Keratinocyte (primary cell): ENCODE results near the gene GRAMD2B. TPM values are rescaled to one million over a fixed set of nuclear protein-coding genes. Genes with fewer than 3 reads are reported as not detected.

ENCODE experiments used
- DNase-seq: peaks from one replicate; pipeline ENCODE4 v3.0.0-alpha.2; 2011; ENCODE audit warnings: low read depth, missing footprints, low spot score
- FAIRE-seq: peaks from 2 replicates; lab custom pipeline; 2011; peaks lifted over from hg19 to GRCh38; lab: Jason Lieb, UNC
- H2AFZ ChIP-seq: 2 replicates; pipeline ENCODE4 v1.6.0; 2012; ENCODE audit warnings: low read length, control low read depth, inconsistent platforms; ENCODE audit not compliant: control insufficient read depth
- H3K27ac ChIP-seq: 2 replicates; pipeline ENCODE4 v1.5.1; 2011; ENCODE audit warnings: low read length; ENCODE audit not compliant: control insufficient read depth, insufficient read depth
- H3K27me3 ChIP-seq: 3 replicates; pipeline ENCODE4 v1.6.0; 2011; ENCODE audit warnings: low read length; ENCODE audit not compliant: control insufficient read depth, insufficient read depth; ENCODE audit errors: extremely low read depth
- H3K36me3 ChIP-seq, 2 experiments: 2 replicates in 1 of 2; 3 replicates in 1 of 2; pipeline ENCODE4 v1.5.1; 2011; ENCODE audit warnings: low read length in 2 of 2, mild to moderate bottlenecking in 1 of 2; ENCODE audit not compliant: control insufficient read depth in 2 of 2, insufficient read depth in 2 of 2; ENCODE audit errors: extremely low read depth in 1 of 2
- H3K4me1 ChIP-seq: 3 replicates; pipeline ENCODE4 v1.5.1; 2011; ENCODE audit warnings: low read length; ENCODE audit not compliant: control insufficient read depth, insufficient read depth; ENCODE audit errors: extremely low read depth
- H3K4me2 ChIP-seq: 3 replicates; pipeline ENCODE4 v1.6.0; 2011; ENCODE audit warnings: low read depth, low read length; ENCODE audit not compliant: control insufficient read depth, insufficient read depth; ENCODE audit errors: extremely low read depth
- H3K4me3 ChIP-seq, 3 experiments: fragments of 200-600 bp in 1 of 3; sonication (generic) in 1 of 3; 2 replicates in 2 of 3; 3 replicates in 1 of 3; pipeline ENCODE4 v1.5.1; 2011 to 2016; ENCODE audit warnings: low read length in 3 of 3, mild to moderate bottlenecking in 3 of 3, control low read depth in 2 of 3, inconsistent platforms in 1 of 3, low read depth in 1 of 3, mixed read lengths in 1 of 3, mixed run types in 1 of 3, moderate library complexity in 1 of 3; ENCODE audit not compliant: control insufficient read depth in 2 of 3, insufficient read depth in 2 of 3; ENCODE audit errors: extremely low read depth in 1 of 3
- H3K79me2 ChIP-seq: 2 replicates; pipeline ENCODE4 v1.6.0; 2012; ENCODE audit warnings: low read length; ENCODE audit not compliant: control insufficient read depth, insufficient read depth
- H3K9ac ChIP-seq: 3 replicates; pipeline ENCODE4 v1.6.0; 2011; ENCODE audit warnings: low read length; ENCODE audit not compliant: control insufficient read depth, insufficient read depth; ENCODE audit errors: extremely low read depth
- H3K9me1 ChIP-seq: 3 replicates; pipeline ENCODE4 v1.6.0; 2011; ENCODE audit warnings: low read length; ENCODE audit not compliant: control insufficient read depth, insufficient read depth; ENCODE audit errors: extremely low read depth
- H3K9me3 ChIP-seq: 2 replicates; pipeline ENCODE4 v1.5.1; 2012; ENCODE audit warnings: low read depth, low read length; ENCODE audit not compliant: control insufficient read depth
- H4K20me1 ChIP-seq: 3 replicates; pipeline ENCODE4 v1.6.0; 2011; ENCODE audit warnings: low read length; ENCODE audit not compliant: control insufficient read depth, insufficient read depth; ENCODE audit errors: extremely low read depth
- CTCF ChIP-seq, 3 experiments: IDR thresholded peaks in 1 of 3; conservative IDR thresholded peaks in 1 of 3; optimal IDR thresholded peaks in 1 of 3; 2 replicates in 2 of 3; 3 replicates in 1 of 3; pipeline versions ENCODE3 to v1.5.1; 2011; ENCODE audit warnings: low read length in 3 of 3, mild to moderate bottlenecking in 3 of 3, moderate library complexity in 2 of 3, control low read depth in 1 of 3, inconsistent platforms in 1 of 3; ENCODE audit not compliant: insufficient read depth in 2 of 3; ENCODE audit errors: extremely low read depth in 1 of 3
- EZH2 ChIP-seq: IDR thresholded peaks from one replicate; pipeline ENCODE4 v1.6.1; 2012; ENCODE audit warnings: inconsistent platforms, mild to moderate bottlenecking, low read length, moderate library complexity
- dilution Hi-C: fragments of 300-500 bp; cut with MboI; formaldehyde crosslinking; loops from one replicate; pipeline ENCODE4 v1.7.0; 2020; ENCODE audit warnings: low sequenced_read_pairs; ENCODE audit not compliant: extremely low pct_ligation_motif_present
- polyA plus RNA-seq, 5 experiments: library from polyadenylated mRNA; depleted of rRNA in 3 of 5; stranded (reverse) in 3 of 5; stranded (forward) in 1 of 5; unstranded in 1 of 5; fragments of >200 nt; gene quantifications; 1 replicate in 1 of 5; 2 replicates in 3 of 5; 3 replicates in 1 of 5; pipeline versions ENCODE4 v1.2.1 to v1.2.3, GENCODE V29; 2011 to 2012; ENCODE audit warnings: missing spikeins in 2 of 5, low read depth in 1 of 5, low replicate concordance in 1 of 5

GRAMD2B gene
- polyA plus RNA-seq, 1 donor (not counting 4 experiments of a cell fraction or from before 2014, with no cell fraction given) = 45.9 TPM

- peaks cover 24% of the 10 kb centered on the region for H3K4me1 ChIP-seq
- H3K4me2 ChIP-seq = peak overlapping the region; percentile 73
- H3K27ac ChIP-seq = peak overlapping the region; percentile 72
- dilution Hi-C loops = no loop called here
- DNase-seq (no peak), FAIRE-seq (no peak)
- H3K9me3 ChIP-seq = no peaks in the 10 kb centered on the region
- no peaks in the 10 kb centered on the region for H3K9me1 ChIP-seq
- H3K27me3 ChIP-seq = no peaks in the 10 kb centered on the region
- TF ChIP-seq CTCF (optimal IDR thresholded peaks at IDR 0.05 in 1 of 3, IDR thresholded peaks at IDR 0.05 in 1 of 3, conservative IDR thresholded peaks at IDR 0.05 in 1 of 3; ENCODE audit: extremely low read depth in 1 of 3, insufficient read depth in 2 of 3, low read length in 3 of 3) (no peak), EZH2 (no peak)
- H3K9ac ChIP-seq = no peak overlapping the region
- H3K79me2 ChIP-seq = no peaks in the 10 kb centered on the region
- H4K20me1 ChIP-seq = no peaks in the 10 kb centered on the region
- no peak overlapping the region for H3K4me3 ChIP-seq
- peaks cover 1 to 20% of the 10 kb centered on the region in 2 experiments for H3K36me3 ChIP-seq
- no peak overlapping the region for H2AFZ ChIP-seq
Observed at GRCh38 chr5:126471247-126471646, 48.0 kb downstream of the GRAMD2B start.

- TF ChIP-seq CTCF (optimal IDR thresholded peaks at IDR 0.05 in 1 of 3, IDR thresholded peaks at IDR 0.05 in 1 of 3, conservative IDR thresholded peaks at IDR 0.05 in 1 of 3; ENCODE audit: extremely low read depth in 1 of 3, insufficient read depth in 2 of 3, low read length in 3 of 3) = no peak
- no peak for TF ChIP-seq EZH2
- H3K9me3 ChIP-seq = no peaks in the 10 kb centered on the region
- H3K9me1 ChIP-seq = no peaks in the 10 kb centered on the region
- H4K20me1 ChIP-seq = no peaks in the 10 kb centered on the region
- no peaks in the 10 kb centered on the region for H3K27me3 ChIP-seq
- H3K4me1 ChIP-seq = peaks cover 24% of the 10 kb centered on the region
- no peak overlapping the region for H2AFZ ChIP-seq
- peaks cover 0 to 18% of the 10 kb centered on the region in 2 experiments for H3K36me3 ChIP-seq
- H3K27ac ChIP-seq = peak overlapping the region; percentile 72
- no peaks in the 10 kb centered on the region for H3K79me2 ChIP-seq
- DNase-seq (no peak), FAIRE-seq (peak; percentile 68)
- H3K4me2 ChIP-seq = peak overlapping the region; percentile 73
- peak overlapping the region; percentile 33 for H3K9ac ChIP-seq
- H3K4me3 ChIP-seq = peak overlapping the region in 1 of 3 experiments; percentile 18
- dilution Hi-C loops = no loop called here
Observed at GRCh38 chr5:126471875-126472537, 48.8 kb downstream of the GRAMD2B start.
